ENCODE data around the gene TMEM143.

DNA sequence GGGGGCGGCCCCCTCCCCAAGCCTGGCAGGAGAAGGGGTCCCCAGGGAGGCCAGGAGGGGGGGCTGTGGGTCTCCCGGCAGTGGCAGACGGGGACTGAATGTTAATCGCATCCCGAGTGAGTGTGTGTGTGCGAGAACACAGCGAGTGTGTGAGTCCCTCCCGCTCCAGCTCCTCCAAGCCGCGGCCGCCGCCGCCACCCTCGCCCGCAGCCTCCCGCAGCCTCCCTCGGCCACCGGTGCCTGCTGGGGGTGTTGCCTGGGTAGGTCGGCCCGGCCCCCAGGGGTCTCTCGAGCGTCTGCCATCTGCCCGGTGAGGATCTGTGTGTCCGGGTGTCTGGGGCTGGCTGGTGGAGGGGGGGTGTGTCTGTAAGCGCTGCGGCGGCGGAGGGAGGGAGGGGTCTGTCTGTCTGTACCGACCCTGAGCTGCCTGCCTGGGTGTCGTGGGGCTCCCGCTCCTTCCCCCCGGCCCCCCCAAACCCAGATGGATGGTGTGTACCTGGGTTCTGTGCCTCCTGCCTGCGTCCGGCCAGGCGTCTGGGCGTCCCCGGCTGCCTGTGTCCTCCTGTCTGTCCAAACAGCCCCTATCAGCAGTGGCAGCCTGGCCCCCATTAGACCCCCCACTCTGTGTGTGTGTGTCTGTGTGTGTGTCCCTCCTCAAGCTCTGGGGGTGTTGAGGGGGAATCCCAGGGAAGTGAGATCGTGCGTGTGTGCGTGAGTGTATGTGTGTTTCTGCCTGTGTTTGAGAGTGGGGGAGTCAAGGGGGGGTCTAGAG is 30.0 kb upstream of the TMEM143 start, which contains the start of gene GRIN2D:
- TF ChIP-seq POLR2AphosphoS5 (IDR thresholded peaks at IDR 0.05; ENCODE audit: low read depth, low read length) (no peak; the same call in 1 of the 2 replicates), CTCF (IDR thresholded peaks at IDR 0.05) (no peak), SIN3A (IDR thresholded peaks at IDR 0.05; ENCODE audit: borderline replicate concordance, insufficient read depth, low read depth, low read length) (no peak)
